SU-DHL-6 (cell line): ENCODE measurements around the gene ZMYND10.

Experiments used
- H2AFZ ChIP-seq: fragments of 200-600 bp; sonication (generic); 2 replicates; pipeline ENCODE4 v1.6.1; 2014; ENCODE audit warnings: low read depth, mild to moderate bottlenecking, moderate library complexity, mixed read lengths, antibody characterized with exemption, low read length; ENCODE audit not compliant: severe bottlenecking
- H3F3A ChIP-seq: fragments of 200-600 bp; shearing (Covaris generic); 2 replicates; pipeline ENCODE4 v1.6.0; 2016; ENCODE audit warnings: antibody characterized with exemption, mild to moderate bottlenecking; ENCODE audit not compliant: insufficient read depth
- H3K27ac ChIP-seq: fragments of 200-600 bp; sonication (generic); 2 replicates; pipeline ENCODE4 v1.5.1; 2016; ENCODE audit warnings: low read depth, mild to moderate bottlenecking, low read length, moderate library complexity, mixed read lengths
- H3K27me3 ChIP-seq: fragments of 200-600 bp; sonication (generic), shearing (Covaris generic); 2 replicates; pipeline ENCODE4 v1.6.0; 2014; ENCODE audit warnings: mild to moderate bottlenecking, low read length
- H3K36me3 ChIP-seq: fragments of 200-600 bp; sonication (generic); 2 replicates; pipeline ENCODE4 v1.6.1; 2014; ENCODE audit warnings: mild to moderate bottlenecking, low read length, mixed read lengths
- H3K4me2 ChIP-seq: fragments of 300-600, 200-600 bp; shearing (Covaris generic), sonication (generic); 2 replicates; pipeline ENCODE4 v1.6.0; 2014; ENCODE audit warnings: low read length, low read depth, mild to moderate bottlenecking; ENCODE audit not compliant: poor library complexity, severe bottlenecking
- H3K4me3 ChIP-seq: fragments of 200-600 bp; sonication (generic); 2 replicates; pipeline ENCODE4 v1.5.1; 2014; ENCODE audit warnings: antibody characterized with exemption, low read length, mild to moderate bottlenecking, mixed read lengths; ENCODE audit not compliant: insufficient read depth, poor library complexity, severe bottlenecking
- H3K79me2 ChIP-seq: fragments of 200-600 bp; sonication (generic); 2 replicates; pipeline ENCODE4 v1.6.1; 2014; ENCODE audit warnings: mild to moderate bottlenecking, low read length, moderate library complexity; ENCODE audit not compliant: insufficient read depth
- H3K9ac ChIP-seq: fragments of 200-600 bp; sonication (generic); 2 replicates; pipeline ENCODE4 v1.7.0; 2014; ENCODE audit warnings: mild to moderate bottlenecking, low read length
- H3K9me2 ChIP-seq: fragments of 200-600 bp; sonication (generic); replicated peaks from 2 replicates; pipeline ENCODE4 v1.6.1; 2014; ENCODE audit warnings: low read length; ENCODE audit not compliant: insufficient read depth
- H3K9me3 ChIP-seq: fragments of 200-600 bp; sonication (generic); 2 replicates; pipeline ENCODE4 v1.6.1; 2014; ENCODE audit warnings: low read length, mixed read lengths; ENCODE audit not compliant: insufficient read depth
- H4K20me1 ChIP-seq: fragments of 200-600 bp; sonication (generic); 2 replicates; pipeline ENCODE4 v1.6.1; 2014; ENCODE audit warnings: low read depth, mild to moderate bottlenecking, antibody characterized with exemption, low read length, moderate library complexity, mixed read lengths
- EZH2phosphoT487 ChIP-seq: fragments of 200-600 bp; sonication (generic), shearing (Covaris generic); conservative IDR thresholded peaks from 2 replicates; pipeline ENCODE4 v1.6.1; 2018; ENCODE audit warnings: mild to moderate bottlenecking, antibody characterized with exemption, low read length, moderate library complexity, mixed read lengths
- TF ChIP-seq, protein P1 (sequence below): fragments of 200-600 bp; sonication (generic); IDR thresholded peaks from one replicate; pipeline ENCODE4 v1.5.1; 2017; ENCODE audit warnings: antibody characterized with exemption, mild to moderate bottlenecking, low read length, moderate library complexity; ENCODE audit not compliant: insufficient read depth, poor library complexity, severe bottlenecking

The ZMYND10 gene

GRCh38 chr3:50333744-50334328 is 11.7 kb downstream of the ZMYND10 start:
- H3K79me2 ChIP-seq, result peaks cover 42% of the 10 kb centered on the region
- H3K27me3 ChIP-seq, result no peaks in the 10 kb centered on the region
- no peak overlapping the region for H3K4me3 ChIP-seq
- TF ChIP-seq, protein P1, sequence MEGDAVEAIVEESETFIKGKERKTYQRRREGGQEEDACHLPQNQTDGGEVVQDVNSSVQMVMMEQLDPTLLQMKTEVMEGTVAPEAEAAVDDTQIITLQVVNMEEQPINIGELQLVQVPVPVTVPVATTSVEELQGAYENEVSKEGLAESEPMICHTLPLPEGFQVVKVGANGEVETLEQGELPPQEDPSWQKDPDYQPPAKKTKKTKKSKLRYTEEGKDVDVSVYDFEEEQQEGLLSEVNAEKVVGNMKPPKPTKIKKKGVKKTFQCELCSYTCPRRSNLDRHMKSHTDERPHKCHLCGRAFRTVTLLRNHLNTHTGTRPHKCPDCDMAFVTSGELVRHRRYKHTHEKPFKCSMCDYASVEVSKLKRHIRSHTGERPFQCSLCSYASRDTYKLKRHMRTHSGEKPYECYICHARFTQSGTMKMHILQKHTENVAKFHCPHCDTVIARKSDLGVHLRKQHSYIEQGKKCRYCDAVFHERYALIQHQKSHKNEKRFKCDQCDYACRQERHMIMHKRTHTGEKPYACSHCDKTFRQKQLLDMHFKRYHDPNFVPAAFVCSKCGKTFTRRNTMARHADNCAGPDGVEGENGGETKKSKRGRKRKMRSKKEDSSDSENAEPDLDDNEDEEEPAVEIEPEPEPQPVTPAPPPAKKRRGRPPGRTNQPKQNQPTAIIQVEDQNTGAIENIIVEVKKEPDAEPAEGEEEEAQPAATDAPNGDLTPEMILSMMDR, result no peak
- TF ChIP-seq EZH2phosphoT487, result no peak
- H3K36me3 ChIP-seq, result peaks cover 6% of the 10 kb centered on the region; the same call in 1 of the 2 replicates
- H2AFZ ChIP-seq, result no peak overlapping the region
- H3F3A ChIP-seq, result peaks cover 14% of the 10 kb centered on the region; the same call in 1 of the 2 replicates
- no peaks in the 10 kb centered on the region; the same call in 1 of the 2 replicates for H4K20me1 ChIP-seq
- no peak overlapping the region for H3K4me2 ChIP-seq
- no peaks in the 10 kb centered on the region for H3K9me2 ChIP-seq
- no peaks in the 10 kb centered on the region for H3K9me3 ChIP-seq
- H3K9ac ChIP-seq, result no peak overlapping the region
- no peak overlapping the region for H3K27ac ChIP-seq

DNA sequence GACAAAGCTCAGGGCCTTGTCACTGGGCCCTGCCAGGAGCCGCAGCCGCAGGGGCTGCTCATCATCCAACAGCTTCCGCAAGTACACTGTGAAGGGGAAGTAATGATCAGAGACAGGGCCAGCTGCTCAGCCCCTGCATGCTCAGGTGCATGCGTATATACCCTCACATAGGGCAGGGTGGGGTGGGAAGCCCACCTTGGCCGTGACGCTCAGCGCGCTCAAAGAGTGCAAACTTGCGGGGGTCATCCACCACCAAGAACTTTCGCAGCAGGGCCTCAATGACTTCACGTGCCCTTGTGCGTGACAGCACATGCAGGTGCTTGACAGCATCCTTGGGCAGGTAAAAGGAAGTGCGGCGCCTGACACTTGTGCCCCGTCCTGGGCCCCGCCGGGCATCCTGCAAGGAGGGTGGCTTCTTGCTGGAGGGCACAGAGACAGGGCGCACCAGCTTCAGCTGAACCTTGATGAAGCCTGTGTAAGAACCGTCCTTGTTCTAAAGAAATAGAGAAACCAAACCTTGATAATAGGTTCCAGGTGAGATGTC is 14.1 kb downstream of the ZMYND10 start:
- Histone ChIP-seq H2AFZ (no peak overlapping the region), H3F3A (peaks cover 12% of the 10 kb centered on the region), H4K20me1 (no peaks in the 10 kb centered on the region; the same call in 1 of the 2 replicates), H3K4me3 (no peak overlapping the region), H3K79me2 (peaks cover 48% of the 10 kb centered on the region), H3K36me3 (peaks cover 6% of the 10 kb centered on the region; the same call in 1 of the 2 replicates), H3K9ac (no peak overlapping the region), H3K4me2 (no peak overlapping the region), H3K9me2 (no peaks in the 10 kb centered on the region), H3K27ac (no peak overlapping the region), H3K9me3 (no peaks in the 10 kb centered on the region), H3K27me3 (no peaks in the 10 kb centered on the region)
- TF ChIP-seq, protein P1, result no peak
- no peak for TF ChIP-seq EZH2phosphoT487

- TF ChIP-seq EZH2phosphoT487, result no peak
- TF ChIP-seq, protein P1, result no peak
- Histone ChIP-seq H3K9me3 (no peaks in the 10 kb centered on the region), H3K79me2 (peaks cover 36% of the 10 kb centered on the region), H3K4me3 (no peak overlapping the region), H3K4me2 (no peak overlapping the region), H3K27ac (no peak overlapping the region), H3K9me2 (no peaks in the 10 kb centered on the region), H3F3A (peaks cover 12% of the 10 kb centered on the region), H2AFZ (no peak overlapping the region), H3K9ac (no peak overlapping the region), H3K36me3 (peaks cover 6% of the 10 kb centered on the region; the same call in 1 of the 2 replicates), H3K27me3 (no peaks in the 10 kb centered on the region), H4K20me1 (no peaks in the 10 kb centered on the region)
These were observed 15.2 kb downstream of the ZMYND10 start for GRCh38 chr3:50330330-50330729.
